Stomach (tissue), 9 donors: ENCODE data around the gene RPN2. TPM values are rescaled to one million over a fixed set of nuclear protein-coding genes. Genes with fewer than 3 reads are reported as not detected.

Experiments used
- DNase-seq, 2 donors: peaks; one replicate each; pipeline versions ENCODE4 v3.0.0 to v3.0.0-alpha.2; 2013 to 2019
- H3K27ac ChIP-seq, 5 donors: fragments of 200-600 bp in 4 of 5; sonication (generic) in 4 of 5; one replicate each; pipeline ENCODE4 v1.5.1; 2013 to 2019; ENCODE audit warnings: mild to moderate bottlenecking in 1 of 5, moderate library complexity in 1 of 5
- H3K27me3 ChIP-seq, 3 donors: fragments of 200-600 bp; sonication (generic); one replicate each; pipeline ENCODE4 v1.5.1; 2017 to 2019; ENCODE audit warnings: mixed run types in 1 of 3
- H3K36me3 ChIP-seq, 4 donors: fragments of 200-600 bp; sonication (generic); 1 replicate in 3 of 4; 2 replicates in 1 of 4; pipeline ENCODE4 v1.5.1; 2016 to 2019
- H3K4me1 ChIP-seq, 4 donors: fragments of 200-600 bp; sonication (generic); one replicate each; pipeline ENCODE4 v1.5.1; 2016 to 2019
- H3K4me3 ChIP-seq, 4 donors: fragments of 200-600 bp; sonication (generic) in 3 of 4; one replicate each; pipeline ENCODE4 v1.5.1; 2016 to 2019; ENCODE audit warnings: mild to moderate bottlenecking in 1 of 4
- H3K9me3 ChIP-seq, 4 donors: fragments of 200-600 bp; sonication (generic); one replicate each; pipeline ENCODE4 v1.5.1; 2016 to 2019
- CTCF ChIP-seq, 7 experiments: fragments of 450-650 bp in 4 of 7; fragments of 200-600 bp in 3 of 7; sonication (generic) in 3 of 7; IDR thresholded peaks; one replicate each; pipeline ENCODE4 v1.5.1; 2016 to 2019; ENCODE audit warnings: antibody characterized with exemption in 7 of 7, control low read depth in 2 of 7, mild to moderate bottlenecking in 1 of 7
- EP300 ChIP-seq: sonication (generic); formaldehyde crosslinking; IDR thresholded peaks from one replicate; pipeline ENCODE4 v1.6.1; 2017; ENCODE audit warnings: antibody characterized with exemption
- POLR2A ChIP-seq, 4 donors: fragments of 450-650 bp; IDR thresholded peaks; one replicate each; pipeline ENCODE4 v1.6.1; 2016; ENCODE audit warnings: antibody characterized with exemption in 4 of 4, control low read depth in 2 of 4, mild to moderate bottlenecking in 1 of 4, moderate library complexity in 1 of 4
- POLR2AphosphoS5 ChIP-seq, 3 donors: sonication (generic); formaldehyde crosslinking; IDR thresholded peaks; one replicate each; pipeline ENCODE4 v1.6.1; 2016; ENCODE audit warnings: antibody characterized with exemption in 3 of 3
- WGBS, 5 donors: extraction: QIAGEN DNeasy Blood & Tissue Kit in 3 of 5; methylation state at CpG; one replicate each; pipeline versions ENCODE4 v1.1.5 to v1.1.7; 2013 to 2018; 5-methylcytosine and 5-hydroxymethylcytosine counted together
- intact Hi-C: fragments of 100-400 bp; cut with DNase I; formaldehyde crosslinking; loops from one replicate; pipeline ENCODE4 v1.15.1; 2023; ENCODE audit warnings: low total_unique reads
- polyA plus RNA-seq, 3 donors: library from polyadenylated mRNA; stranded (reverse); fragments of 200-250 nt; gene quantifications; one replicate each; pipeline ENCODE4 v1.2.3, GENCODE V29; 2013
- total RNA-seq, 5 donors: library from RNA; depleted of rRNA; stranded (reverse); fragments of >200 nt; gene quantifications; one replicate each; pipeline versions ENCODE4 v1.1.0 to v1.2.3, GENCODE V29; 2014 to 2016
- donor health status: healthy with polysubstance abuse.
- donor health status: Bipolar disorder and iron deficiency.
- donor health status: healthy.

RPN2 gene
- total and polyA plus RNA-seq, 8 donors = 32.5 to 163 (median 85.3) TPM

- no peak overlapping the region for H3K27ac ChIP-seq
- peaks cover 45 to 96% (median 89%) of the 10 kb centered on the region in 4 donors for H3K36me3 ChIP-seq
- WGBS, 5 donors = 82 to 91% (median 84%) methylated on average over 3 of the region's 3 CpGs
These were observed 61.4 kb downstream of the RPN2 start for GRCh38 chr20:37240337-37241067.

GRCh38 chr20:37242503-37242902, 63.4 kb downstream of the RPN2 start:
- no peak overlapping the region for H3K4me3 ChIP-seq
- H3K27me3 ChIP-seq = no peaks in the 10 kb centered on the region
- H3K9me3 ChIP-seq = no peaks in the 10 kb centered on the region
- H3K36me3 ChIP-seq = peaks cover 26 to 80% (median 69%) of the 10 kb centered on the region in 4 donors
- H3K27ac ChIP-seq = no peak overlapping the region
- TF ChIP-seq CTCF (IDR thresholded peaks at IDR 0.05) = no peak
- TF ChIP-seq POLR2AphosphoS5 (IDR thresholded peaks at IDR 0.05) = no peak
- no peak for TF ChIP-seq POLR2A (IDR thresholded peaks at IDR 0.05)
- no peak for TF ChIP-seq EP300
- 38 to 67% (median 52%) methylated on average over 4 of the region's 4 CpGs for whole genome bisulfite sequencing, 5 donors
- intact Hi-C loops = no loop called here
- H3K4me1 ChIP-seq = peaks cover 0 to 47% (median 19%) of the 10 kb centered on the region in 4 donors
- no peak for DNase-seq

More at GRCh38 chr20:37240337-37241067, 61.4 kb downstream of the RPN2 start:
- no peak for TF ChIP-seq EP300
- TF ChIP-seq POLR2A (IDR thresholded peaks at IDR 0.05) = no peak
- TF ChIP-seq POLR2AphosphoS5 (IDR thresholded peaks at IDR 0.05) = no peak
- no peak for TF ChIP-seq CTCF (IDR thresholded peaks at IDR 0.05)
- intact Hi-C loops = no loop called here
- DNase-seq = no peak
- no peak overlapping the region for H3K4me3 ChIP-seq
- H3K4me1 ChIP-seq = peaks cover 0 to 47% (median 19%) of the 10 kb centered on the region in 4 donors
- H3K27me3 ChIP-seq = no peaks in the 10 kb centered on the region
- no peaks in the 10 kb centered on the region for H3K9me3 ChIP-seq

GRCh38 chr20:37243076-37243936, 64.2 kb downstream of the RPN2 start:
- Histone ChIP-seq H3K27ac (peak overlapping the region in 2 of 5 donors; percentile 15 to 49), H3K36me3 (peaks cover 21 to 72% (median 61%) of the 10 kb centered on the region in 4 donors), H3K9me3 (no peaks in the 10 kb centered on the region), H3K4me1 (peaks cover 0 to 41% (median 17%) of the 10 kb centered on the region in 4 donors), H3K27me3 (no peaks in the 10 kb centered on the region), H3K4me3 (no peak overlapping the region)
- 87 to 94% (median 92%) methylated on average over 16 of the region's 16 CpGs for WGBS, 5 donors
- DNase-seq = no peak
- TF ChIP-seq POLR2AphosphoS5 (IDR thresholded peaks at IDR 0.05) (no peak), POLR2A (IDR thresholded peaks at IDR 0.05) (no peak), CTCF (IDR thresholded peaks at IDR 0.05) (no peak), EP300 (no peak)
- intact Hi-C loops = no loop called here

- intact Hi-C loops = no loop called here
- 48 to 72% (median 62%) methylated on average over 8 of the region's 8 CpGs for WGBS, 5 donors
- DNase-seq = peak in 1 of 2 donors; percentile 53
- peaks cover 0 to 34% (median 10%) of the 10 kb centered on the region in 4 donors for H3K4me1 ChIP-seq
- peak overlapping the region in 2 of 5 donors; percentile 15 to 49 for H3K27ac ChIP-seq
- no peak overlapping the region for H3K4me3 ChIP-seq
- TF ChIP-seq POLR2AphosphoS5 (IDR thresholded peaks at IDR 0.05) (no peak), EP300 (no peak), CTCF (IDR thresholded peaks at IDR 0.05) (no peak), POLR2A (IDR thresholded peaks at IDR 0.05) (no peak)
- peaks cover 21 to 64% (median 53%) of the 10 kb centered on the region in 4 donors for H3K36me3 ChIP-seq
- no peaks in the 10 kb centered on the region for H3K9me3 ChIP-seq
- no peaks in the 10 kb centered on the region for H3K27me3 ChIP-seq
These were observed 64.9 kb downstream of the RPN2 start for GRCh38 chr20:37243937-37244571.
